ENCODE data around the gene ADGRB3.

DNA sequence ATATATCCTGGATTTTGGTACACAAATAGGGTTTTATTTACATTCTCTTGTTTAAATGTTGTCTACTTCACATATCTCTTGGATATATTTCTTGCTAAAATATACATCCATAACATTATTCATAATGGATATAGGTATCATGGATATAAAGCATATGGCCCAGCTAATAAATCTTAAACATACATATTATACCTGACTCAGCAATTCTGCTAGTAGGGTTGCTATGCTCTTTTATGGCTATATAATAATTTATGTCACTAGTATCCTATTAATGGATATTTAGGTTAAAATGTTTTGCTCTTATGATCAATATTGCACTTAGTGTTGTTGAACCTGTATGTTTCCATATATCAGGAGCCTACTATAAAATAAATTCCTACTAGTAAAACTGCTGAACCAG lies 786.2 kb downstream of the ADGRB3 start:
- TF ChIP-seq, protein P1, sequence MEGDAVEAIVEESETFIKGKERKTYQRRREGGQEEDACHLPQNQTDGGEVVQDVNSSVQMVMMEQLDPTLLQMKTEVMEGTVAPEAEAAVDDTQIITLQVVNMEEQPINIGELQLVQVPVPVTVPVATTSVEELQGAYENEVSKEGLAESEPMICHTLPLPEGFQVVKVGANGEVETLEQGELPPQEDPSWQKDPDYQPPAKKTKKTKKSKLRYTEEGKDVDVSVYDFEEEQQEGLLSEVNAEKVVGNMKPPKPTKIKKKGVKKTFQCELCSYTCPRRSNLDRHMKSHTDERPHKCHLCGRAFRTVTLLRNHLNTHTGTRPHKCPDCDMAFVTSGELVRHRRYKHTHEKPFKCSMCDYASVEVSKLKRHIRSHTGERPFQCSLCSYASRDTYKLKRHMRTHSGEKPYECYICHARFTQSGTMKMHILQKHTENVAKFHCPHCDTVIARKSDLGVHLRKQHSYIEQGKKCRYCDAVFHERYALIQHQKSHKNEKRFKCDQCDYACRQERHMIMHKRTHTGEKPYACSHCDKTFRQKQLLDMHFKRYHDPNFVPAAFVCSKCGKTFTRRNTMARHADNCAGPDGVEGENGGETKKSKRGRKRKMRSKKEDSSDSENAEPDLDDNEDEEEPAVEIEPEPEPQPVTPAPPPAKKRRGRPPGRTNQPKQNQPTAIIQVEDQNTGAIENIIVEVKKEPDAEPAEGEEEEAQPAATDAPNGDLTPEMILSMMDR (IDR thresholded peaks at IDR 0.05): no peak
- no peak for TF ChIP-seq EP300 (IDR thresholded peaks at IDR 0.05)
- no peak for TF ChIP-seq POLR2AphosphoS5 (IDR thresholded peaks at IDR 0.05)

Data from upper lobe of left lung (tissue), 4 donors.